ENCODE measurements around the gene ACY1.

Gene ACY1

GRCh38 chr3:51966016-51966415 lies 17.3 kb upstream of the ACY1 start:
- DNase-seq, result no peak

- no peak for DNase-seq
Measured at GRCh38 chr3:51966486-51966885, 16.8 kb upstream of the ACY1 start.

GRCh38 chr3:51966922-51967383 lies 16.4 kb upstream of the ACY1 start:
- DNase-seq, result no peak

GRCh38 chr3:51967384-51968169 lies 15.8 kb upstream of the ACY1 start, which contains the start of gene PCBP4:
PCBP4 (minus strand) TSS chr3:51967454; CDS start chr3:51961240, 6,214 bp downstream.
- no peak for DNase-seq

- DNase-seq, result no peak
Measured at GRCh38 chr3:51968170-51968775, 15.1 kb upstream of the ACY1 start.

GRCh38 chr3:51968883-51969678 lies 14.3 kb upstream of the ACY1 start:
- DNase-seq, result no peak

- DNase-seq, result no peak
Measured at GRCh38 chr3:51969841-51970240, 13.5 kb upstream of the ACY1 start.

- peak; percentile 36 for DNase-seq
Measured at GRCh38 chr3:51970606-51971300, 12.6 kb upstream of the ACY1 start.

GRCh38 chr3:51971350-51971749 lies 12.0 kb upstream of the ACY1 start:
- no peak for DNase-seq

- no peak for DNase-seq
Measured at GRCh38 chr3:51974277-51974962, 8.9 kb upstream of the ACY1 start.

- DNase-seq, result peak; percentile 57
Measured at GRCh38 chr3:51974963-51975851, 8.1 kb upstream of the ACY1 start, which contains the start of gene ABHD14A. ABHD14A (plus strand) TSS chr3:51975064; CDS start chr3:51975136, 72 bp downstream.

- no peak for DNase-seq
Measured at GRCh38 chr3:51975852-51976549, 7.3 kb upstream of the ACY1 start.

- no peak for DNase-seq
Measured at GRCh38 chr3:51977446-51978142, 5.7 kb upstream of the ACY1 start.

GRCh38 chr3:51978143-51978502 lies 5.2 kb upstream of the ACY1 start:
- no peak for DNase-seq

- DNase-seq, result no peak
Measured at GRCh38 chr3:51980253-51980652, 3.1 kb upstream of the ACY1 start.

GRCh38 chr3:51982352-51982837 lies 940 bp upstream of the ACY1 start:
- peak; percentile 39 for DNase-seq

GRCh38 chr3:51983578-51984268 lies 388 bp downstream of the ACY1 start:
- DNase-seq, result no peak

- DNase-seq, result no peak
Measured at GRCh38 chr3:51984269-51984647, 923 bp downstream of the ACY1 start.

GRCh38 chr3:51985063-51985462 lies 1.7 kb downstream of the ACY1 start:
- DNase-seq, result no peak

Data from NCI-H226 (cell line).